ENCODE data around the gene RNF32.
"Not testable (repeated sequence)": the region's sequence is repeated elsewhere in the genome, so short reads cannot be mapped to it uniquely, and the experiment has no call there.

Gene RNF32

GRCh38 chr7:156676263-156676662 is 35.7 kb downstream of the RNF32 start:
- no peak for DNase-seq

- no peak for DNase-seq
Measured at GRCh38 chr7:156677374-156678054, 36.9 kb downstream of the RNF32 start.

- DNase-seq = no peak
Measured at GRCh38 chr7:156680281-156680680, 39.7 kb downstream of the RNF32 start.

- DNase-seq = no peak
Measured at GRCh38 chr7:156682928-156683327, 42.4 kb downstream of the RNF32 start.

GRCh38 chr7:156684251-156684650 is 43.7 kb downstream of the RNF32 start:
- DNase-seq = no peak

GRCh38 chr7:156684661-156685060 is 44.1 kb downstream of the RNF32 start:
- DNase-seq = no peak

- DNase-seq = no peak
Measured at GRCh38 chr7:156691764-156692163, 51.2 kb downstream of the RNF32 start.

GRCh38 chr7:156692849-156693248 is 52.3 kb downstream of the RNF32 start:
- DNase-seq = no peak

- no peak for DNase-seq
Measured at GRCh38 chr7:156693627-156694026, 53.1 kb downstream of the RNF32 start.

- not testable (repeated sequence) for DNase-seq
Measured at GRCh38 chr7:156697283-156697682, 56.7 kb downstream of the RNF32 start.

- not testable (repeated sequence) for DNase-seq
Measured at GRCh38 chr7:156698512-156698911, 57.9 kb downstream of the RNF32 start.

GRCh38 chr7:156701787-156702186 is 61.2 kb downstream of the RNF32 start:
- DNase-seq = not testable (repeated sequence)

- no peak for DNase-seq
Measured at GRCh38 chr7:156702399-156702798, 61.8 kb downstream of the RNF32 start.

- DNase-seq = no peak
Measured at GRCh38 chr7:156703209-156703608, 62.6 kb downstream of the RNF32 start.

GRCh38 chr7:156703773-156704482 is 63.4 kb downstream of the RNF32 start:
- DNase-seq = no peak

GRCh38 chr7:156722043-156722826 is 81.7 kb downstream of the RNF32 start:
- DNase-seq = no peak

GRCh38 chr7:156725073-156725472 is 84.5 kb downstream of the RNF32 start:
- DNase-seq = no peak

- no peak for DNase-seq
Measured at GRCh38 chr7:156725936-156726335, 85.4 kb downstream of the RNF32 start.
